Mammary epithelial cell (primary cell): ENCODE measurements around the gene ZNF324.

ENCODE experiments used
- CTCF ChIP-seq, 2 donors: IDR thresholded peaks in 1 of 2; conservative IDR thresholded peaks in 1 of 2; 2 replicates each; pipeline ENCODE4 v1.5.1; 2011 to 2012; ENCODE audit warnings: inconsistent platforms in 2 of 2, low read length in 2 of 2, mild to moderate bottlenecking in 2 of 2, control low read depth in 1 of 2, low read depth in 1 of 2; ENCODE audit not compliant: insufficient read depth in 1 of 2; ENCODE audit errors: extremely low read depth in 1 of 2
- EZH2 ChIP-seq: IDR thresholded peaks from 2 replicates; pipeline ENCODE4 v1.6.1; 2012; ENCODE audit warnings: low read length, inconsistent platforms, borderline replicate concordance

- TF ChIP-seq CTCF (conservative IDR thresholded peaks at IDR 0.05 in 1 of 2, IDR thresholded peaks at IDR 0.05 in 1 of 2; ENCODE audit: extremely low read depth in 1 of 2, insufficient read depth in 1 of 2, low read depth in 1 of 2, low read length in 2 of 2): no peak
- no peak for TF ChIP-seq EZH2
These were observed 2.5 kb downstream of the ZNF324 start for GRCh38 chr19:58469241-58470013.
